Mesendoderm (in vitro differentiated cells): Measurements from ENCODE around the gene HOGA1.

Experiments
- DNase-seq: peaks from one replicate; pipeline ENCODE4 v3.0.0; 2013
- H2AK5ac ChIP-seq: 2 replicates; pipeline ENCODE4 v1.6.1; 2013; ENCODE audit warnings: low read length, inconsistent platforms
- H2BK120ac ChIP-seq: 2 replicates; pipeline ENCODE4 v1.6.1; 2013; ENCODE audit warnings: low read depth, mild to moderate bottlenecking, low read length, moderate library complexity, mixed read lengths
- H2BK15ac ChIP-seq: replicated peaks from 2 replicates; pipeline ENCODE4 v1.6.1; 2013; ENCODE audit warnings: low read depth, mild to moderate bottlenecking, moderate library complexity
- H2BK5ac ChIP-seq: 2 replicates; pipeline ENCODE4 v1.6.1; 2013; ENCODE audit warnings: low read length, inconsistent platforms
- H3K18ac ChIP-seq: 2 replicates; pipeline ENCODE4 v1.6.1; 2013; ENCODE audit warnings: mild to moderate bottlenecking, low read length, mixed read lengths
- H3K23ac ChIP-seq: one replicate; pipeline ENCODE4 v1.6.1; 2013; ENCODE audit warnings: low read length
- H3K27ac ChIP-seq: 2 replicates; pipeline ENCODE4 v1.5.1; 2013; ENCODE audit warnings: low read depth, mild to moderate bottlenecking, inconsistent platforms, low read length, moderate library complexity
- H3K27me3 ChIP-seq: 2 replicates; pipeline ENCODE4 v1.6.1; 2013; ENCODE audit warnings: low read length, control low read depth, mild to moderate bottlenecking, inconsistent platforms; ENCODE audit not compliant: insufficient read depth, poor library complexity
- H3K36me3 ChIP-seq: 2 replicates; pipeline ENCODE4 v1.6.1; 2013; ENCODE audit warnings: low read length, inconsistent platforms; ENCODE audit not compliant: control insufficient read depth, insufficient read depth
- H3K4ac ChIP-seq: one replicate; pipeline ENCODE4 v1.6.1; 2013; ENCODE audit warnings: low read depth, mild to moderate bottlenecking, low read length, moderate library complexity
- H3K4me1 ChIP-seq: 2 replicates; pipeline ENCODE4 v1.6.1; 2013; ENCODE audit warnings: low read depth, low read length, inconsistent platforms; ENCODE audit not compliant: control insufficient read depth
- H3K4me2 ChIP-seq: 2 replicates; pipeline ENCODE4 v1.6.1; 2013; ENCODE audit warnings: low read length
- H3K4me3 ChIP-seq: 2 replicates; pipeline ENCODE4 v1.5.1; 2013; ENCODE audit warnings: mild to moderate bottlenecking, low read length
- H3K56ac ChIP-seq: one replicate; pipeline ENCODE4 v1.6.1; 2013; ENCODE audit warnings: low read length
- H3K79me1 ChIP-seq: 2 replicates; pipeline ENCODE4 v1.6.1; 2013; ENCODE audit warnings: low read length, inconsistent platforms
- H3K79me2 ChIP-seq: 2 replicates; pipeline ENCODE4 v1.6.1; 2013; ENCODE audit warnings: mild to moderate bottlenecking, low read length; ENCODE audit not compliant: control insufficient read depth, insufficient read depth
- H3K9ac ChIP-seq: 2 replicates; pipeline ENCODE4 v1.6.1; 2013; ENCODE audit warnings: low read length, inconsistent platforms
- H4K5ac ChIP-seq: one replicate; pipeline ENCODE4 v1.6.1; 2013; ENCODE audit warnings: low read length
- H4K8ac ChIP-seq: one replicate; pipeline ENCODE4 v1.6.1; 2013; ENCODE audit warnings: low read depth, mild to moderate bottlenecking, control low read depth, low read length, moderate library complexity
- WGBS: extraction: QIAGEN DNeasy Blood & Tissue Kit; methylation state at CpG from one replicate; pipeline ENCODE4 v1.1.7; 2013; ENCODE audit warnings: low lambda C conversion rate, missing lambda C conversion rate; ENCODE audit not compliant: insufficient coverage; ENCODE audit errors: extremely low coverage; 5-methylcytosine and 5-hydroxymethylcytosine counted together

The HOGA1 gene

DNA sequence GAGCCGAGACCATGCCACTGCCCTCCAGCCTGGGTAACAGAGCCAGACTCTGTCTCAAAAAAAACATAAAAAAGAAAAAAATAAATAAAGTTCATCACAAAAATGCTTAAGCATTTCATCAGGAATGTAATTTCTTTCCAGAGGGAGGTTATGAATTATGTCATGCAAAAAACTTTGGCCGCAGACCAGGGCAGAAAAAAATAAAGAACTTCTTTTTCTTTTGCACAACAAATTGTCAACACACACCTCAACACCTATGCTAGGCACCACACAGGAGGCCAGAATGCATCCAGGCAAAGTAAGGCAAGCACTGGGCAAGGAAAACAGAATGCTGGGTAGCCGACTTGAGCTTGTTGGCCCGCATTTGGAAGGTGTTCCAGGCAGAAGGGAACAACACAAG is 9.2 kb downstream of the HOGA1 start:
- Histone ChIP-seq H3K79me1 (no peaks in the 10 kb centered on the region), H3K27me3 (no peaks in the 10 kb centered on the region), H3K79me2 (no peaks in the 10 kb centered on the region), H3K9ac (no peak overlapping the region), H3K56ac (no peak overlapping the region), H2AK5ac (no peak overlapping the region), H4K8ac (no peak overlapping the region), H3K4me1 (no peaks in the 10 kb centered on the region), H3K23ac (no peak overlapping the region), H3K4ac (no peak overlapping the region), H3K4me3 (no peak overlapping the region), H2BK120ac (no peak overlapping the region), H4K5ac (no peak overlapping the region), H3K27ac (no peak overlapping the region), H3K4me2 (no peak overlapping the region), H2BK5ac (no peak overlapping the region), H2BK15ac (no peak overlapping the region), H3K36me3 (no peaks in the 10 kb centered on the region), H3K18ac (no peak overlapping the region)
- WGBS = no CpG with 5 or more reads among the region's 4 CpGs
- no peak for DNase-seq

DNA sequence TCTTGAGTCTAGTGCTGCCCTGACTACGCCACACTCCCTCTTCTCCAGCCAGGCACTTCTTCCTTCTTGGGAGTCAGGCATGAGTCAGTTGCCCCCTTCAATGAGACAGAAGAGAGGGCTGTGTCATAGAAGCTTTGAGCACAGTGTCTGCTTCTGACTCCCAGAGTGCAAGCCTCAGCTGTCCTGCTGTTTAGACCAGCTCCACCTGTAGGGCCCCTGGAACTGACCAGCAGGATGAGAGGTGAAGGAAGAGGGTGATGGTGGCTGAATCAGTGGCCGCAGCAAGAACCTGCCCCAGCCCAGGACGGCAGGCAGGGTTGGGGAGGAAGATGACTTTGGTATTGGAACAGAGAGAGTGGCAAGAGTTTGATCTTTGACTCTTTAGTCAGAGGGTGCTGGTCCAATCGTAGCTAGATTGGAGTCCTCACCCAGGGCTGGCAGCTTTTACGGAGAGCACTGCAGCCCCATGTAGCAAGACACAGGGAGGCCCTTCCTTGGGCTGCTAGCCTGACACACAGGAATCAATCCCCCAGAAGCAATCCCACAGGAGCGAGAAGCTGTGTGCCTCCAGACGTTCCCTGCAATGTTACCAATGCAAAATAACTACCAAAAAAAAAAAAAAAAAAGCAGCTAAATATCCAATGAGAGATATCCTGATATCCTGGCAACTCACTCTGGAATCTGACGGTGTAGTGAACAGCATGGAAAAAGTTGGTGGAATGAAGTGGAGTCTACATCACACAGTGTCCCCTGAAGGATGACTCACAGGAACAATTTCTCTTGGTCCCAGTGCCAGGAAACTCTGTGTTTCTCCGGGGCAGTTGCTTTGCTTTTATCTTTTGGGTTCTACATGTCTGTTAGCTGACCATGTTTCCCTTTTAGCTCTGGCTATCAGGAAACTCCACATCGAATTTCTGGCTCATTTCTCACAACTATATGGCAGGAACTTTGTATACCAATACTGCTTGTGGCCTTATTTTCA is 12.2 kb downstream of the HOGA1 start:
- Histone ChIP-seq H2BK5ac (no peak overlapping the region), H3K79me2 (no peaks in the 10 kb centered on the region), H3K9ac (no peak overlapping the region), H2BK15ac (no peak overlapping the region), H3K4me2 (no peak overlapping the region), H3K79me1 (no peaks in the 10 kb centered on the region), H3K4me3 (no peak overlapping the region), H3K4ac (no peak overlapping the region), H3K56ac (no peak overlapping the region), H3K27ac (no peak overlapping the region), H3K36me3 (no peaks in the 10 kb centered on the region), H2AK5ac (no peak overlapping the region), H3K18ac (no peak overlapping the region), H3K4me1 (no peaks in the 10 kb centered on the region), H3K27me3 (no peaks in the 10 kb centered on the region), H2BK120ac (no peak overlapping the region), H4K5ac (no peak overlapping the region), H4K8ac (no peak overlapping the region), H3K23ac (no peak overlapping the region)
- WGBS = no CpG with 5 or more reads among the region's 10 CpGs
- DNase-seq = no peak

DNA sequence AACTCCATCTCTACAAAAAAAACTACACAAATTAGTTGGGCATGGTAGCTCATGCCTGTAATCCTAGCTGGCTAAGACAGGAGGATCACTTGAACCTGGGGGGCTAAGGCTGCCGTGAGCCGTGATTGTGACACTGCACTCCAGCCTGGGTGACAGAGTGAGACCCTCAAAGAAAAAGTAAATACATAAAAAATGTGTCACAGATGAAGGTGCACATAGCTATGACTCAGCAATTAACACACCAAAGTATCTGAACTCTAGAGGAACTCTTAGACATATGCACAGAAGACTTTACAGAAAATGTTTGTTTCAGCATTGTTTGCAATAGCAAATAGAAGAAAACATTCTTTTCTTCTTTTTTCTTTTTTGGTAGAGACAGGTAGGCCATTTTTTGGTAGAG is 13.6 kb downstream of the HOGA1 start:
- H4K8ac ChIP-seq = no peak overlapping the region
- no peaks in the 10 kb centered on the region for H3K36me3 ChIP-seq
- H2BK15ac ChIP-seq = no peak overlapping the region
- no peaks in the 10 kb centered on the region for H3K79me2 ChIP-seq
- no peak overlapping the region for H3K23ac ChIP-seq
- H3K18ac ChIP-seq = no peak overlapping the region
- H3K4me1 ChIP-seq = no peaks in the 10 kb centered on the region
- no peaks in the 10 kb centered on the region for H3K27me3 ChIP-seq
- H3K56ac ChIP-seq = no peak overlapping the region
- H3K4ac ChIP-seq = no peak overlapping the region
- H3K79me1 ChIP-seq = no peaks in the 10 kb centered on the region
- H4K5ac ChIP-seq = no peak overlapping the region
- no peak overlapping the region for H2BK120ac ChIP-seq
- H3K4me2 ChIP-seq = no peak overlapping the region
- no peak overlapping the region for H2AK5ac ChIP-seq
- no peak overlapping the region for H3K9ac ChIP-seq
- H2BK5ac ChIP-seq = no peak overlapping the region
- WGBS = no CpG with 5 or more reads among the region's 2 CpGs
- DNase-seq = no peak
- no peak overlapping the region for H3K4me3 ChIP-seq
- no peak overlapping the region for H3K27ac ChIP-seq

DNA sequence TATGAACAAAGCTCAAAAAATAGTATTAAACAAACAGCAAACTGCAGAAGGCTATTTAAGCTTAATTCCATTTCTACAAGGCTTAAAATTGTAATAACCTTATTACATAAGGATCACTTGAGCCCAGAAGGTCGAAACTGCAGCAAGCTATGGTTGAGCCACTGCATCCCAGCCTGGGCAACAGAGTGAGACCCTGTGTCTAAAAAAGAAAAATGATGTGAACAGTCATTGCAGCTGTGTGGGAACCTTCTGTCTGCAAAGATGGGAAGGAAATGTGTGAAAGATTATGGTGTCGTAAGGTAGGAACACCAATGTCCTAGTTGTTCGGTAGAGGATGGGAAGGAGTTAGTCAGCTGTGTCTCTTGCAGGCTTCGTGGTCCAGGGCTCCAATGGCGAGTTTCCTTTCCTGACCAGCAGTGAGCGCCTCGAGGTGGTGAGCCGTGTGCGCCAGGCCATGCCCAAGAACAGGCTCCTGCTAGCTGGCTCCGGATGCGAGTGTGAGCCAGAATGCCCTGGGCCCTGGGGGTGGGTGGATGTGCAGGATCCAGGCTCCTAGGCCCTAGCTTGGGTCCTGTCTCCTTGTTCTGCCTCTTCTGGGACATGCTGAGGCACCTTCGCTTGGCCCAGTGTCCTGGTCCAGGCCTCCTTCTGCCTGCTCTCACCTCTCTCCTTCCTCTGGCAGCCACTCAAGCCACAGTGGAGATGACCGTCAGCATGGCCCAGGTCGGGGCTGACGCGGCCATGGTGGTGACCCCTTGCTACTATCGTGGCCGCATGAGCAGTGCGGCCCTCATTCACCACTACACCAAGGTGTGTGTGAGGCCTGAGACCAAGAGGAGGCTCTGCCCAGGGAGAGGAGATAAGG is 14.4 kb downstream of the HOGA1 start:
- H3K4me1 ChIP-seq = no peaks in the 10 kb centered on the region
- H3K4me2 ChIP-seq = no peak overlapping the region
- no peak overlapping the region for H3K9ac ChIP-seq
- H3K79me1 ChIP-seq = no peaks in the 10 kb centered on the region
- H3K79me2 ChIP-seq = no peaks in the 10 kb centered on the region
- no peak overlapping the region for H2BK15ac ChIP-seq
- H3K18ac ChIP-seq = no peak overlapping the region
- WGBS = no CpG with 5 or more reads among the region's 19 CpGs
- no peak overlapping the region for H2BK5ac ChIP-seq
- no peak overlapping the region for H2BK120ac ChIP-seq
- H3K4me3 ChIP-seq = no peak overlapping the region
- no peak overlapping the region for H3K4ac ChIP-seq
- no peak for DNase-seq
- H3K27me3 ChIP-seq = no peaks in the 10 kb centered on the region
- no peak overlapping the region for H3K27ac ChIP-seq
- no peaks in the 10 kb centered on the region for H3K36me3 ChIP-seq
- no peak overlapping the region for H3K56ac ChIP-seq
- no peak overlapping the region for H4K5ac ChIP-seq
- H4K8ac ChIP-seq = no peak overlapping the region
- H3K23ac ChIP-seq = no peak overlapping the region
- no peak overlapping the region for H2AK5ac ChIP-seq

DNA sequence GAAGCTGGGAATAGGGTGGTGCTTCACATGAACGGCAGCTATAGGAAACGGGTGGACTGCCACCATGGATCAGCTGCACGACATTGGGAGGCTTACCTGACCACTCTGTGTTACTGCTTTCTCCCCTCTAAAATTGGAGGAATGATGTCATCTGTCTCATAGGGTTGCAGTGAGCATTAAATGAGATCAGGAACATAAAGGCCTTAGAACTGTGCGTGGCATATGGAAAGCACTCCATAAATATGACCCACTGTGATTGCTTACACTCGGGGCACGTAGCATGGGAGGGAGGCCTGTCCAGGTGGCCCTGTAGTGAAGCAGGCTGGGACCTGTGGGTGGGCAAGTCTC is 15.1 kb downstream of the HOGA1 start:
- no CpG with 5 or more reads among the region's 6 CpGs for WGBS
- H2BK5ac ChIP-seq = no peak overlapping the region
- no peak overlapping the region for H2BK120ac ChIP-seq
- no peaks in the 10 kb centered on the region for H3K4me1 ChIP-seq
- H3K79me1 ChIP-seq = no peaks in the 10 kb centered on the region
- H3K4ac ChIP-seq = no peak overlapping the region
- no peaks in the 10 kb centered on the region for H3K27me3 ChIP-seq
- H3K4me3 ChIP-seq = no peak overlapping the region
- no peaks in the 10 kb centered on the region for H3K79me2 ChIP-seq
- H3K27ac ChIP-seq = no peak overlapping the region
- H3K36me3 ChIP-seq = no peaks in the 10 kb centered on the region
- no peak overlapping the region for H4K5ac ChIP-seq
- H3K9ac ChIP-seq = no peak overlapping the region
- DNase-seq = no peak
- H2BK15ac ChIP-seq = no peak overlapping the region
- no peak overlapping the region for H3K23ac ChIP-seq
- no peak overlapping the region for H3K18ac ChIP-seq
- H3K56ac ChIP-seq = no peak overlapping the region
- no peak overlapping the region for H2AK5ac ChIP-seq
- no peak overlapping the region for H3K4me2 ChIP-seq
- no peak overlapping the region for H4K8ac ChIP-seq
